Testis (tissue), 2 donors: Measurements from ENCODE around the gene PTPRQ.

Experiments used
- POLR2A ChIP-seq: fragments of 450-650 bp; IDR thresholded peaks from one replicate; pipeline ENCODE4 v1.6.1; 2017; ENCODE audit warnings: antibody characterized with exemption, mild to moderate bottlenecking, moderate library complexity
- TF ChIP-seq, protein P1 (sequence below), 3 experiments: fragments of 450-650 bp in 2 of 3; fragments of 200-600 bp in 1 of 3; sonication (generic) in 1 of 3; IDR thresholded peaks; one replicate each; pipeline ENCODE4 v1.5.1; 2016 to 2019; ENCODE audit warnings: antibody characterized with exemption in 3 of 3, mild to moderate bottlenecking in 2 of 3, moderate library complexity in 1 of 3

DNA sequence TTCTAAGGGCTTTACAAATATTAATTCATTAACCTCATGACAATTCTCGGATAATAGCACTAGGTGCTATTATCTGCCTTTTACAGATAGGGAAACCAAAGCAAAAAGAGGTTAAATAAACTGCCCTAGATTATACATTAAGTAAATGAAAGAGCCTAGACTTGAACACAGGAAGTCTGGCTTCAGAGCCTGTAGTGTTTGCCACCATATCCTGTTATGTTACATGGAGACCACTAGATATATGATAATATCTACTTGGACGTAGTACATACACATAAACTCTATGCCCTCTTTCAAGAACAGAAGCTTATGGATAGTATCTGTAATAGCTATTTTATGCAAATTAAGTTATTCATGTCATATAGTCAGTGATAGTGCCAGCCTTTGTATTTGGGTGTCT, 246.5 kb downstream of the PTPRQ start:
- TF ChIP-seq, protein P1, sequence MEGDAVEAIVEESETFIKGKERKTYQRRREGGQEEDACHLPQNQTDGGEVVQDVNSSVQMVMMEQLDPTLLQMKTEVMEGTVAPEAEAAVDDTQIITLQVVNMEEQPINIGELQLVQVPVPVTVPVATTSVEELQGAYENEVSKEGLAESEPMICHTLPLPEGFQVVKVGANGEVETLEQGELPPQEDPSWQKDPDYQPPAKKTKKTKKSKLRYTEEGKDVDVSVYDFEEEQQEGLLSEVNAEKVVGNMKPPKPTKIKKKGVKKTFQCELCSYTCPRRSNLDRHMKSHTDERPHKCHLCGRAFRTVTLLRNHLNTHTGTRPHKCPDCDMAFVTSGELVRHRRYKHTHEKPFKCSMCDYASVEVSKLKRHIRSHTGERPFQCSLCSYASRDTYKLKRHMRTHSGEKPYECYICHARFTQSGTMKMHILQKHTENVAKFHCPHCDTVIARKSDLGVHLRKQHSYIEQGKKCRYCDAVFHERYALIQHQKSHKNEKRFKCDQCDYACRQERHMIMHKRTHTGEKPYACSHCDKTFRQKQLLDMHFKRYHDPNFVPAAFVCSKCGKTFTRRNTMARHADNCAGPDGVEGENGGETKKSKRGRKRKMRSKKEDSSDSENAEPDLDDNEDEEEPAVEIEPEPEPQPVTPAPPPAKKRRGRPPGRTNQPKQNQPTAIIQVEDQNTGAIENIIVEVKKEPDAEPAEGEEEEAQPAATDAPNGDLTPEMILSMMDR (IDR thresholded peaks at IDR 0.05): no peak
- TF ChIP-seq POLR2A: no peak
